ENCODE data around the gene MATN4.

DNA sequence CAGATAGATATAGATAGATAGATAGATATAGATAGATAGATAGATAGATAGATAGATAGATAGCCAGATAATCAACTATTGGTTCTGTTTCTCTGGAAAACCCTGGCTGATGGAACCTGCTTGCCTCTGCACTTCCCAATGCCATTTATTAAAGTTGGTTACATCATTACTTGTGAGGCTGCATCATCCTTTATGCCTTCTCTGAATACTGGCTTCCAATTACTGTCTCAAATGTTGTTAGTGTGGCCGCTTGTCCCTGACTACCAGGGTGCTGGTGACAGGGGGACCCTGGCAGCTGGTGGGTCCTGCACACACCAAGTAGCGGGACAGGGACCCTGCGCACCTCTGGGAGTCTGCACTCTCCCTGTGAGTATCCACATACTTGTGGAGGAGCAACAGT lies 49.8 kb downstream of the MATN4 start:
- TF ChIP-seq, protein P1, sequence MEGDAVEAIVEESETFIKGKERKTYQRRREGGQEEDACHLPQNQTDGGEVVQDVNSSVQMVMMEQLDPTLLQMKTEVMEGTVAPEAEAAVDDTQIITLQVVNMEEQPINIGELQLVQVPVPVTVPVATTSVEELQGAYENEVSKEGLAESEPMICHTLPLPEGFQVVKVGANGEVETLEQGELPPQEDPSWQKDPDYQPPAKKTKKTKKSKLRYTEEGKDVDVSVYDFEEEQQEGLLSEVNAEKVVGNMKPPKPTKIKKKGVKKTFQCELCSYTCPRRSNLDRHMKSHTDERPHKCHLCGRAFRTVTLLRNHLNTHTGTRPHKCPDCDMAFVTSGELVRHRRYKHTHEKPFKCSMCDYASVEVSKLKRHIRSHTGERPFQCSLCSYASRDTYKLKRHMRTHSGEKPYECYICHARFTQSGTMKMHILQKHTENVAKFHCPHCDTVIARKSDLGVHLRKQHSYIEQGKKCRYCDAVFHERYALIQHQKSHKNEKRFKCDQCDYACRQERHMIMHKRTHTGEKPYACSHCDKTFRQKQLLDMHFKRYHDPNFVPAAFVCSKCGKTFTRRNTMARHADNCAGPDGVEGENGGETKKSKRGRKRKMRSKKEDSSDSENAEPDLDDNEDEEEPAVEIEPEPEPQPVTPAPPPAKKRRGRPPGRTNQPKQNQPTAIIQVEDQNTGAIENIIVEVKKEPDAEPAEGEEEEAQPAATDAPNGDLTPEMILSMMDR (conservative IDR thresholded peaks at IDR 0.05) = no peak
- TF ChIP-seq EZH2 (IDR thresholded peaks at IDR 0.05; ENCODE audit: low read depth) = no peak
